HUES48 (cell line): ENCODE data around the gene PRSS2.
"Not testable (repeated sequence)": the region's sequence is repeated elsewhere in the genome, so short reads cannot be mapped to it uniquely, and the experiment has no call there.

Experiments
- H3K27ac ChIP-seq: one replicate; pipeline ENCODE4 v1.7.0; 2013; ENCODE audit warnings: low read depth, low read length, inconsistent platforms
- H3K27me3 ChIP-seq: 2 replicates; pipeline ENCODE4 v1.6.1; 2013; ENCODE audit warnings: mild to moderate bottlenecking, low read length; ENCODE audit not compliant: control insufficient read depth, insufficient read depth
- H3K36me3 ChIP-seq: 2 replicates; pipeline ENCODE4 v1.6.1; 2013; ENCODE audit warnings: low read length; ENCODE audit not compliant: control insufficient read depth, insufficient read depth
- H3K4me1 ChIP-seq: 2 replicates; pipeline ENCODE4 v1.6.1; 2013; ENCODE audit warnings: mild to moderate bottlenecking, low read length; ENCODE audit not compliant: control insufficient read depth, insufficient read depth
- H3K4me3 ChIP-seq: 2 replicates; pipeline ENCODE4 v1.5.1; 2013; ENCODE audit warnings: mild to moderate bottlenecking, low read depth, low read length
- H3K9ac ChIP-seq: 2 replicates; pipeline ENCODE4 v1.6.1; 2013; ENCODE audit warnings: mild to moderate bottlenecking, low read depth, low read length, moderate library complexity
- H3K9me3 ChIP-seq: 2 replicates; pipeline ENCODE4 v1.6.1; 2013; ENCODE audit warnings: low read length; ENCODE audit not compliant: control insufficient read depth, insufficient read depth

Gene PRSS2

GRCh38 chr7:142775351-142776115 is 4.8 kb downstream of the PRSS2 start:
- H3K36me3 ChIP-seq, H3K4me3 ChIP-seq, H3K27me3 ChIP-seq, H3K4me1 ChIP-seq, H3K9me3 ChIP-seq, H3K9ac ChIP-seq, H3K27ac ChIP-seq: not testable (repeated sequence)

GRCh38 chr7:142776206-142776844 is 5.6 kb downstream of the PRSS2 start:
- Histone ChIP-seq H3K27me3 (no peaks in the 10 kb centered on the region), H3K27ac (no peak overlapping the region), H3K9me3 (no peaks in the 10 kb centered on the region), H3K4me3 (no peak overlapping the region), H3K4me1 (no peaks in the 10 kb centered on the region), H3K9ac (no peak overlapping the region), H3K36me3 (no peaks in the 10 kb centered on the region)

- not testable (repeated sequence) for H3K27ac ChIP-seq, H3K9ac ChIP-seq, H3K4me1 ChIP-seq, H3K27me3 ChIP-seq, H3K4me3 ChIP-seq, H3K9me3 ChIP-seq, H3K36me3 ChIP-seq
Observed at GRCh38 chr7:142776845-142777225, 6.1 kb downstream of the PRSS2 start.

- H3K36me3 ChIP-seq: no peaks in the 10 kb centered on the region
- H3K9ac ChIP-seq: no peak overlapping the region
- no peaks in the 10 kb centered on the region for H3K4me1 ChIP-seq
- no peak overlapping the region for H3K4me3 ChIP-seq
- no peak overlapping the region for H3K27ac ChIP-seq
- no peaks in the 10 kb centered on the region for H3K27me3 ChIP-seq
- no peaks in the 10 kb centered on the region for H3K9me3 ChIP-seq
Observed at GRCh38 chr7:142777318-142777717, 6.5 kb downstream of the PRSS2 start.

- H3K9ac ChIP-seq: no peak overlapping the region; the same call in 1 of the 2 replicates
- H3K36me3 ChIP-seq: no peaks in the 10 kb centered on the region
- H3K27ac ChIP-seq: no peak overlapping the region
- peaks cover 3% of the 10 kb centered on the region for H3K27me3 ChIP-seq
- H3K4me1 ChIP-seq: no peaks in the 10 kb centered on the region
- peak overlapping the region; percentile 52 for H3K4me3 ChIP-seq
- H3K9me3 ChIP-seq: no peaks in the 10 kb centered on the region
Observed at GRCh38 chr7:142782922-142783900, 12.4 kb downstream of the PRSS2 start.

- Histone ChIP-seq H3K27me3 (peaks cover 3% of the 10 kb centered on the region), H3K27ac (no peak overlapping the region), H3K9me3 (no peaks in the 10 kb centered on the region), H3K9ac (no peak overlapping the region), H3K36me3 (no peaks in the 10 kb centered on the region), H3K4me3 (no peak overlapping the region), H3K4me1 (no peaks in the 10 kb centered on the region)
Observed at GRCh38 chr7:142784096-142784495, 13.3 kb downstream of the PRSS2 start.

GRCh38 chr7:142784716-142785115 is 13.9 kb downstream of the PRSS2 start:
- H3K36me3 ChIP-seq: no peaks in the 10 kb centered on the region
- H3K9me3 ChIP-seq: no peaks in the 10 kb centered on the region
- H3K4me3 ChIP-seq: no peak overlapping the region
- peaks cover 3% of the 10 kb centered on the region for H3K27me3 ChIP-seq
- H3K4me1 ChIP-seq: no peaks in the 10 kb centered on the region
- no peak overlapping the region for H3K9ac ChIP-seq
- no peak overlapping the region for H3K27ac ChIP-seq

- H3K9ac ChIP-seq: no peak overlapping the region
- no peaks in the 10 kb centered on the region for H3K4me1 ChIP-seq
- H3K36me3 ChIP-seq: no peaks in the 10 kb centered on the region
- H3K27me3 ChIP-seq: peaks cover 3% of the 10 kb centered on the region
- no peak overlapping the region for H3K27ac ChIP-seq
- no peak overlapping the region for H3K4me3 ChIP-seq
- no peaks in the 10 kb centered on the region for H3K9me3 ChIP-seq
Observed at GRCh38 chr7:142785841-142786250, 15.1 kb downstream of the PRSS2 start.

- Histone ChIP-seq H3K27ac (no peak overlapping the region), H3K4me1 (no peaks in the 10 kb centered on the region), H3K4me3 (no peak overlapping the region), H3K27me3 (peaks cover 3% of the 10 kb centered on the region), H3K9ac (no peak overlapping the region), H3K9me3 (no peaks in the 10 kb centered on the region), H3K36me3 (no peaks in the 10 kb centered on the region)
Observed at GRCh38 chr7:142787034-142787768, 16.4 kb downstream of the PRSS2 start.

GRCh38 chr7:142787783-142788182 is 17.0 kb downstream of the PRSS2 start:
- H3K9me3 ChIP-seq: no peaks in the 10 kb centered on the region
- H3K36me3 ChIP-seq: no peaks in the 10 kb centered on the region
- no peaks in the 10 kb centered on the region for H3K4me1 ChIP-seq
- H3K4me3 ChIP-seq: no peak overlapping the region
- no peak overlapping the region for H3K27ac ChIP-seq
- H3K9ac ChIP-seq: no peak overlapping the region
- H3K27me3 ChIP-seq: peaks cover 3% of the 10 kb centered on the region
